Tibial nerve (tissue), 4 donors: ENCODE measurements around the gene CMTM7. TPM values are rescaled to one million over a fixed set of nuclear protein-coding genes. Genes with fewer than 3 reads are reported as not detected.
A peak's percentile ranks its signal among the peaks of the same experiment; 100 is the strongest.

Experiments used
- DNase-seq, 2 donors: peaks; one replicate each; pipeline ENCODE4 v3.0.0-alpha.2; 2019; ENCODE audit warnings: low spot score in 2 of 2
- H3K27ac ChIP-seq, 4 donors: fragments of 200-600 bp; sonication (generic) in 3 of 4; one replicate each; pipeline ENCODE4 v1.5.1; 2017 to 2019; ENCODE audit warnings: mild to moderate bottlenecking in 1 of 4
- H3K27me3 ChIP-seq, 2 donors: fragments of 200-600 bp; sonication (generic) in 1 of 2; one replicate each; pipeline versions ENCODE4 v1.5.1 to v1.6.0; 2017 to 2019
- H3K36me3 ChIP-seq, 3 donors: fragments of 200-600 bp; sonication (generic); one replicate each; pipeline ENCODE4 v1.5.1; 2018 to 2019
- H3K4me1 ChIP-seq, 4 donors: fragments of 200-600 bp; sonication (generic) in 3 of 4; one replicate each; pipeline ENCODE4 v1.5.1; 2017 to 2019
- H3K4me3 ChIP-seq, 4 donors: fragments of 200-600 bp; sonication (generic) in 3 of 4; one replicate each; pipeline ENCODE4 v1.5.1; 2017 to 2019; ENCODE audit warnings: mild to moderate bottlenecking in 1 of 4, moderate library complexity in 1 of 4
- H3K9me3 ChIP-seq, 4 donors: fragments of 200-600 bp; sonication (generic) in 3 of 4; one replicate each; pipeline ENCODE4 v1.5.1; 2017 to 2019
- CTCF ChIP-seq, 5 experiments: fragments of 200-600 bp in 3 of 5; fragments of 450-650 bp in 2 of 5; sonication (generic) in 3 of 5; IDR thresholded peaks; one replicate each; pipeline ENCODE4 v1.5.1; 2016 to 2019; ENCODE audit warnings: antibody characterized with exemption in 5 of 5, mild to moderate bottlenecking in 3 of 5, moderate library complexity in 2 of 5
- EP300 ChIP-seq, 2 donors: sonication (generic); formaldehyde crosslinking; IDR thresholded peaks; one replicate each; pipeline ENCODE4 v1.6.1; 2017; ENCODE audit warnings: antibody characterized with exemption in 2 of 2, mild to moderate bottlenecking in 1 of 2
- POLR2A ChIP-seq, 2 donors: fragments of 450-650 bp; IDR thresholded peaks; one replicate each; pipeline ENCODE4 v1.6.1; 2017; ENCODE audit warnings: antibody characterized with exemption in 2 of 2, mild to moderate bottlenecking in 2 of 2, moderate library complexity in 2 of 2
- WGBS, 2 donors: methylation state at CpG; one replicate each; pipeline ENCODE4 v1.1.5; 2018; 5-methylcytosine and 5-hydroxymethylcytosine counted together
- total RNA-seq, 4 donors: library from RNA; depleted of rRNA; stranded (reverse); fragments of >200 nt; gene quantifications; one replicate each; pipeline ENCODE4 v1.1.0, GENCODE V29; 2016

Gene CMTM7
- total RNA-seq, 4 donors from 2014 or later = 10.4 to 47.4 (median 19.5) TPM

GRCh38 chr3:32502946-32503286 is 111.3 kb downstream of the CMTM7 start:
- H3K36me3 ChIP-seq = no peaks in the 10 kb centered on the region
- no peak for DNase-seq
- no peak for TF ChIP-seq POLR2A (IDR thresholded peaks at IDR 0.05)
- TF ChIP-seq CTCF (IDR thresholded peaks at IDR 0.05) = no peak
- TF ChIP-seq EP300 (IDR thresholded peaks at IDR 0.05) = no peak
- WGBS, 2 donors = 1 to 2% methylated on average over 6 of the region's 6 CpGs
- peaks cover 0 to 51% (median 18%) of the 10 kb centered on the region in 4 donors for H3K4me1 ChIP-seq
- H3K27me3 ChIP-seq = no peaks in the 10 kb centered on the region
- H3K27ac ChIP-seq = peak overlapping the region; percentile 32 to 98 (median 94)
- no peaks in the 10 kb centered on the region for H3K9me3 ChIP-seq
- peak overlapping the region; percentile 46 to 96 (median 80) for H3K4me3 ChIP-seq

Other genes with a start within 250 kb of the CMTM7 start
- 1 to 10 TPM; 2.9 to 8.4 (median 7.3) TPM for gene CMTM8, start 153.2 kb upstream of the CMTM7 start, total RNA-seq
- 10 to 100 TPM; 67.8 to 73.3 (median 70.6) TPM for gene CMTM6, start 111.0 kb downstream of the CMTM7 start, total RNA-seq
- 10 to 100 TPM; 19.0 to 39.6 (median 23.9) TPM for gene DYNC1LI1, start 179.0 kb downstream of the CMTM7 start, total RNA-seq